Stimulated activated CD4-positive, alpha-beta T cell treated with anti-CD3 and anti-CD28 coated beads, Interleukin-4, amount 100 ng/mL, for 1 hour (primary cell): ENCODE measurements around the gene PPP2R5C.

ENCODE experiments used
- DNase-seq: peaks from one replicate; pipeline ENCODE4 v3.0.0-alpha.2; 2020

The PPP2R5C gene

DNA sequence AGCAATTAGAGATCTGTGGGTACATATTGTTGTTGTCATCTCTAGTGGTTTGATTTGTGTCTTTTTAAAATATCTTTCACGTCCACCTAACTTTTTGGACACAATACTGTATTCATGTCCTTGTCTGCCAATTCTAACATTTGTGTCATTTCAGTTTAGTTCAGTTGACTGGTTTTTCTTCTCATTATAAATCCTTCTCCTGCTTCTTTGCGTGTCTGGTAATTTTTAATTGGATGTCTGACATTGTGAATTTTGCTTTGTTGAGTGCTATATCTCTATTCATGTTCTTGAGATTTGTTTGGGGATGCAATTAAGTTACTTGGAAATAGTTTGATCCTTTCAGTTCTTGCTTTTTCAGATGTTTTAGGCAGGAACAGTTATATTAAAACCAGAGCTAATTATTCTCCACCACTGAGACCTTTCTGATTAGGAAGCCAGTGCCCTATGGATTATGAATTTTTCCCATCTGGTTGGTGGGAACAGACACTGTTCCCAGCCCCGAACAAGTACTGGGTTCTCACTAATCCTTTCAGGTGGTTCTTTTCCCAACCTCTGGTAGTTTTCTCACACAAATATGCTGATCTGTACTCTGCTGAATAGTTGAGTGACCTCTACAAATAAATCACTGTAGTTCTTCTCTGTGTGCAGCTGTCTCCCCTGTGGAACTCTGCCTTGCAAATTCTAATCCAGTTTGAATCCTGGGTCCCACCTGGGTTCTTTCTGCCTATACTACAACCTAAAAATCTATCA lies 111.7 kb downstream of the PPP2R5C start:
- no peak for DNase-seq

DNA sequence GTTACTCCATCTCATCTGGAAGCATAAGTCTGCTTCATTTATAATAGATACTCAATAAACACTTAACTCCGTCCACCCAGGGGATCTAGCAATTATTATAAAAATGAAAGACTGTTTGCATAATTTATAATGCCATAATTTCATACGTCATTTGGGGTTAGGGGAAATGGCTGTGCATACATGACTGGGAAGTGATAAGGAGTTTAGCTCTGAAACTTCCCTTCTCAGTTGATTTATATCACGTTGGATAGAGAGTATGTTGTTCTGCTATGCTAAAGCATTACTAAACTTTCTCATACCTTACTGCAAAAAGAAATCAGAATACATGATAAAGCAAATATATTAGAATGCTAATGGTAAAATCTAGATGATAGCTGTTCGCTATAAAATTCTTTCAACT lies 112.5 kb downstream of the PPP2R5C start:
- DNase-seq, result no peak

GRCh38 chr14:101875041-101875726 lies 113.7 kb downstream of the PPP2R5C start:
- no peak for DNase-seq

- DNase-seq, result no peak
Measured at GRCh38 chr14:101875727-101876554, 114.4 kb downstream of the PPP2R5C start.

- peak; percentile 66 for DNase-seq
Measured at GRCh38 chr14:101876555-101876938, 115.0 kb downstream of the PPP2R5C start.

- DNase-seq, result no peak
Measured at GRCh38 chr14:101877766-101878165, 116.3 kb downstream of the PPP2R5C start.

DNA sequence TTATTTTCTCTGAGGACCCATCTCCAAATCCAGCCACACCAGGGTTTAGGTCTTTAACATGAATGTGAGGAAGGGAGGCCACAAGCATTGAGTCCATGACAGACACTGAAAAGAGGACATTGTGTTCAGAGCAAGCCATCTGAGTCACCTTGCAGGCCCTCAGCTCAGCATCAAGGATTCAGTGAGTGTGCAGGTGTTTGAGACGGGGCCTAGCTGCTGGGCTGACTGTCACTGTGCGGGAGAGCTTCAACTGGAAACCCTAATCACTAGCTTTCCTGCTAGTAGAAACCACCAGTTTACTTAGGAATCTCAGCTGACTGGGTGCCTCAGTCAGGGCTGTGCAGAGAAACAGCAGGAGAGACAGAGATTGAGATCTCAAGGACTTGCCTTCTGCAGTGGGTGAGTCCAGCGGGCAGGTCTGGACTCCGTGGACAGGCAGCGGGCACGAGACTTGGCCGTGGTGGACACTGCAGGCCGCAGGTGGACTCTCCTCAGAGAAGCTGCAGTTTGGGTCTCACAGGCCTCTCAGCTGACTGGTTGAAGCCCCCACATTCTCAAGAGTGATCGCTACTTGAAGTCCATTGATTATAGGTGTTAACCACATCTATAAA lies 116.8 kb downstream of the PPP2R5C start:
- DNase-seq, result no peak

- no peak for DNase-seq
Measured at GRCh38 chr14:101878822-101879528, 117.5 kb downstream of the PPP2R5C start.

DNA sequence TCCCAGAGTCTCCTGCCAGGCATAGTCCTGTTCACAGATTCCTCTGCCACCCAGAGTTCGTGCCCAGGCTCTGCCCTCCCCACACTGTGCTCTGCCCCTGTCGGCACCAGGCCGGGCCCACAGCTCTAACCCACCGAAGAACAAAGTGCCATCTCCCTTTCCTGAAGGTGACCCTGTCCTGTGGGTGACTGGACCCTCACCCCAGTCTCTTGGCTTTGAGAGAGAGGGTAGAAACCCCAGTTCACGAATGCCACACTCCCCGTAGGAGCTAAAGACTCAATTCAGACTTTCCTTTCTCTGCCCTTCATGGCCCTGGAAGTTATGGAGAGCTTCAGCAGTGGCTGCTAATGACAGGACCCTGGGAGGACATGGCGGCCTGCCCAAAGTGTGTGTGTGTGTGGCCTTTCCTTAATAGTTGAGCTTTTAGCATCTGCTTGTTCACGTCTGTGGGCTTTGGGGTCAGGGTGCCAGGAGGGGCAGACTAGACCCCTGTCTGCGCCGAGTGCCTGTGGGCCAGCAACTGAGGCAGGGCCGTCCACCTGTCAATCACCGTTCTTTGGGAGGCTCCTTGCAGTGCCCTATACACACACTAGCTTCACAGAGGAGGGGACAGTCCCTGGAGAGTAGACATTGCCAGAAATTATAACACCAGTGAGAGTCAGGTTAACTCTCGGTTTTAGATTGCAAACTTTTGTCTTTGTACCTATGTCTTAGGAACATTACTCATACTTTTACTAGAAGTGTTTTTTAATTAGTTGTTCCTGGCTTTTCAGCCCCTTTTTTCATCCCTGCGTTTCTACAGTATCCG lies 118.2 kb downstream of the PPP2R5C start:
- DNase-seq, result no peak

DNA sequence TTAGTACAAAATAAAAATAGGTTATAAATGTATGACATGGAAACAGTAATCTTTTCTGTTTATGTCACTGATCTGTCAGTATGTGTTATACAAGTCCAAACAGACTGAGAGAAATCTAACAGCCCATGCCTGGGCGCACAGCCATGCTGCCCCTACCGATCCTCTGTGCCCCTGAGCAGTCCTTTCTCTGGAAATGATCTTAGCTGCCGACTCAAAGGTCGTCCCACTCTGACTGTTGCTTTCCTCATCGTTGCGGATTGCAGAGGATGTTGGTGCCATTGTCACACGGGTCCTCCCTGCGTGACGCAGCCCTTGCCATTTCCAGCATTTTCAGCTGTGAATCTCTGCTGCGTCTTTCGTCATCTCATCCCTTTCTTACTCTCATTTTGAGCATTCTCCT lies 119.9 kb downstream of the PPP2R5C start:
- no peak for DNase-seq

DNA sequence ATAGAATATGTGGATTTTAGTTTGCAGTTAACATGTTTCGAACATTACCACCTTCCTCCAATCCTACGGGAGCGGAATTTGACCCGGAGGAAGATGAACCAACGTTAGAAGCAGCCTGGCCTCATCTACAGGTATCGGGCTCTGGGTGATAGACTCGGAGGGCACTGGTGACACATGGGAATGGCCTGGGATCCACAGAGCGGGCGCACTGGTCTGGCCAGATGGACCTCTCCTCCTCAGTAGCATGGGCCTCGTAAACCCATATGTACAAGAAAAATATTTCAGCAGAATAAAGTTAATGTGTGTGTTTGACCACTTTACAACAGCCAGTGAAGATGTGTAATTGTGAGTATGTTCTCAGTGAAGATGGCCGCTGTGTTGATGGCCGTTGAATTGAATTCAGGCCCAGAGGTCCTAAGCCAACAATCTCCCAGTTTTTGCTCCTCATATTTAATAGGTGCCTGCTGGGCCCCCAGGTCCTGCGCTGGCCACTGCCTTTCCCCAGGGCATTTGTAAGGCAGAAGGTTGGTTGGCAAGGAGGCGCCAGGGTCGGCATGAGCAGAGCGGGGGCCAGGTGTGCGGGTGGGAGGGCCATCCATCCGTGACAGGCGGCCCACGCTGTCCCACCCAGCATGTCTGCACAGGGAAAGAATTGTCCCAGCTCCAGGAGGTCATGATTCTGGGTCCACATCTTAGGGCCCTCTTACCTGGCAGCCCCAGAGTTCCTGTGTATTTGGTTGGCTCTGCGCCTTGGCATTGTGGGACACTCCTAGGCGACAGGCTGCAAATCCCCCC lies 120.8 kb downstream of the PPP2R5C start:
- DNase-seq, result no peak

DNA sequence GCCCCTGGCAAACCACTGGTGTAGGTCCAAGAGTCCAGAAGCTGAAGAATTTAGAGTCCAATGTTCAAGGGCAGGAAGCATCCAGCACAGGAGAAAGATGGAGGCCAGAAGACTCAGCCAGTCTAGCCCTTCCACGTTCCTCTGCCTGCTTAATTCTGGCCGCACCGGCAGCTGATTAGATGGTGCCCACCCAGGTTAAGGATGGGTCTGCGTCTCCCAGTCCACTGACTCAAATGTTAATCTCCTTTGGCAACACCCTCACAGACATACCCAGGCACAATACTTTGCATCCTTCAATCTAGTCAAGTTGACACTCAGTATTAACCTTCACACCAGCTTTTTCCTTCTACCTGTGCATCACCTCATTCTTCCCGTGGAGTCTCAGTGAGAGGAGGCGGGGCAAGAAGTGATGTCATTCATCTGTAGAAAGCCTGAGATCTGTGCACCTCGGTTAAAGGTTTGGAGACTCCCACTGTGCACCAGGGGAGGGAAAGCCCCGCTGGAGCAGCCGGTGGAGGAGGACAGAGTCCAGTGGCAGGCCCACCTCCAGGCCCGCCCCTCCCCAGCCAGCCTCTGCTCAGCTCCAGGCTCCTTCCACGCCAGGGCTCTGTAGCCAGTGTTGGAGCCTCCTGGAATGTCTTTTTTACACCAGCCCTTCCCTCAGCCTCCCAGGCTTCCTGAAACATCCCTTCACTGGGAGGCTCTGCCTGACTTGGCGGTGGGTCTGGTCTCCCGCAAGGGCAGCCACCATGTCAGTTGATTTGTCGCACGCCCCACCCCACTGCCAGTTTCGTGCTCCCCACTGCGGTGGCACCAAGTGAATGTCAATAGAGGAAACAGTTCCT lies 122.8 kb downstream of the PPP2R5C start:
- no peak for DNase-seq

DNA sequence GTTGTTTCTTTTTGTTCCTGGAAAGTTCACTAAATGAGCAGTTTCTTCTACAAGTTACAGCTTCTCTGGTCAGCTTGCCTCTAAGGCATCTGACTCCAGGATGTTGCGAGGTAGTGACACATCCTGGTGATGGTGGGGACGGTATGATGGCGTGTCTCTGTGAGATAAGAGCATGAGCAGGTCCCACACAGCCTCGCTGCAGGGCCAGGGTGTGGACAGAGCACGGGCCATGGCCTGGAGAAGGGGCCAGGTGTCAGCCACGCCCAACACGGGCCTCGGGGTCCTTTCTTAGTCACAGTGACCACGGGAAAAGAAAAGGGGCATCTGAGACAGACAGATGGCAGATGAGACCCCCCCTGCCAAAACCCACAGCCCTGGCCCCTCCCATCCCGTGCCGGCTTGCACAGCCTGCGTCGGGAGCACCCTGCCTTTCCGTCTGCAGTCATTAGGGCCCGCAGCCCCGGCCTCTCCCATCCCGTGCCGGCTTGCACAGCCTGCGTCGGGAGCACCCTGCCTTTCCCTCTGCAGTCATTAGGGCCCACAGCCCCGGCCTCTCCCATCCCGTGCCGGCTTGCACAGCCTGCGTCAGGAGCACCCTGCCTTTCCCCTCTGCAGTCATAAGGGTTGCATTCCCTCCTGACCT lies 123.5 kb downstream of the PPP2R5C start:
- no peak for DNase-seq

- no peak for DNase-seq
Measured at GRCh38 chr14:101887219-101887618, 125.7 kb downstream of the PPP2R5C start.

DNA sequence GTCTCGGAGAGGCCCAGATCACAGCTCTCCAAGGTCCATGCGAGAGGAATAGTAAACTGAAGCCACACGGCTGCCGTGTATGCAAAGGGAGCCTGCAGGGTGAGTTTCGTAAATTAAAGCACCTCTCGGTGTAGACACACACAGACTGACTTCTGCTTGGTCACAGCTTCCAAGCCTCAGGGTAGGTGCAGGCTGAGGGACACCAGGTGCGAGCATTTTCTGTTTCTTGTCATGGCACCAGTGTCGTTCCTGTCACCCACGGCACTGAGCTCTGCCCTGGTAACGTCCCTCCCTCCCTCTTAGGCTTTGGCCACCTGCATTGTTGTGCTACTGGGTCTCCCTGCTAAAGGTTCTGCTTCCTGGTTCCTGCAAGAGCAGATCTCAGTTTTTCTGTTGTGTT lies 126.7 kb downstream of the PPP2R5C start:
- no peak for DNase-seq

DNA sequence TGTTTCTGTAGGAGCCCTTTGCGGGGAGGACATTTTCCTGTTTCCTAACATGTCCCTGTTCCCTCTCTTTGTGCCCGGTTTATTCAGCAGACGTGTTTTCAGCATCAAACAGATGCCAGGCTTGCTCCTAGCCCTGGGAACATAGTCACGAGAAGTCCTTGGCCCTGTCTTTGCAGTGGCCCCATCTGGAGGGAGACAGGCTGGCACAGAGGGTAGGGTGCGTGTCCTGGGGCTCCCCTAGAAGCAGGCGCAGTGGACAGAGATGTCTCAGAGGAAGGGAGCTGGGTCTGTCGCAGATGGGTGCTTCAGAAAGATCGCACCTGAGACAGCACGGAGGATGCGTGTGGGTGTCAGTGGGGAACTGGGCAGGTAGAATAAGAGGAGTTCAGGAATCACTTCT lies 127.9 kb downstream of the PPP2R5C start:
- DNase-seq, result no peak

DNA sequence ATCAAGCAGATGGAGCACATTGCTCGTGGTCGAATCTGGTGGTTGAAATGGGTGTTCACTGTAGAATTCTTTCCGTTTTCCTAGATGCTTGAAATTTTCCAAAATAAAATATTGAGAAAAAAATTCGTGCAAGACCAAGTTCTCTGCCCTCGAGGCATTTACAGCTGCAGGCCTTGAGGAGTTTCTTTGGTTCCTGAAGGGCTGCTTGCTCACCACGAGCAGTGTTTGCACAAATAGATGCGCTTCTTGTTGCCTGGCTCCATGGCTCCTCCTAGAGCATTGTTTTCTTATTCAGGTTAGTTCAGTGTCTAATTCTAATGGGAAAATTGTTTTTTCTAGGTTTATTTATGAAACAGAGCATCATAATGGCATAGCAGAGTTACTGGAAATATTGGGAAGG lies 128.4 kb downstream of the PPP2R5C start:
- DNase-seq, result no peak

- no peak for DNase-seq
Measured at GRCh38 chr14:101891471-101891870, 130.0 kb downstream of the PPP2R5C start.

- DNase-seq, result no peak
Measured at GRCh38 chr14:101893759-101894158, 132.2 kb downstream of the PPP2R5C start.
